Left ventricle myocardium inferior (tissue), 1 donor: Measurements from ENCODE around the gene DMRT3. TPM values are rescaled to one million over a fixed set of nuclear protein-coding genes. Genes with fewer than 3 reads are reported as not detected.

Experiments
- DNase-seq: peaks from one replicate; pipeline ENCODE4 v3.0.0-alpha.2; 2020
- H3K27ac ChIP-seq: fragments of 200-600 bp; replicated peaks from 2 replicates; pipeline ENCODE4 v1.8.0; 2021
- H3K27me3 ChIP-seq: fragments of 200-600 bp; 2 replicates; pipeline ENCODE4 v1.8.0; 2021; ENCODE audit warnings: low read depth
- H3K36me3 ChIP-seq: fragments of 200-600 bp; 2 replicates; pipeline ENCODE4 v1.8.0; 2021
- H3K4me1 ChIP-seq: fragments of 200-600 bp; 2 replicates; pipeline ENCODE4 v1.8.0; 2021
- H3K4me3 ChIP-seq: fragments of 200-600 bp; 2 replicates; pipeline ENCODE4 v1.8.0; 2021; ENCODE audit warnings: mild to moderate bottlenecking, moderate library complexity
- H3K9me3 ChIP-seq: fragments of 200-600 bp; replicated peaks from 2 replicates; pipeline ENCODE4 v1.8.0; 2021
- CTCF ChIP-seq: fragments of 200-600 bp; IDR thresholded peaks from 2 replicates; pipeline ENCODE4 v1.8.0; 2021; ENCODE audit warnings: antibody characterized with exemption, mild to moderate bottlenecking, borderline replicate concordance
- intact Hi-C: fragments of 100-400 bp; cut with micrococcal nuclease; formaldehyde crosslinking; loops from one replicate; pipeline ENCODE4 v1.11.0; 2022
- total RNA-seq: library from RNA; stranded (reverse); fragmentation: NEBNext Ultra II Directional; extraction: Animal tissue kit (Norgen Biotek cat#: 25700); gene quantifications from one replicate; pipeline ENCODE4 v1.2.1, GENCODE V29; 2021
- donor health status: DM: no; HTN: yes; CAD: no; lungs with severe emphysema.

The DMRT3 gene
- total RNA-seq, 1 donor from 2014 or later: not detected

- DNase-seq: no peak
- intact Hi-C loops: no loop called here
- no peak overlapping the region for H3K27ac ChIP-seq
- H3K4me1 ChIP-seq: peaks cover 52% of the 10 kb centered on the region
- H3K36me3 ChIP-seq: no peaks in the 10 kb centered on the region
- H3K9me3 ChIP-seq: no peaks in the 10 kb centered on the region
- H3K27me3 ChIP-seq: peaks cover 100% of the 10 kb centered on the region
- no peak for TF ChIP-seq CTCF
- H3K4me3 ChIP-seq: peak overlapping the region; percentile 60
Measured at GRCh38 chr9:972501-973294, 3.8 kb upstream of the DMRT3 start.

GRCh38 chr9:973295-973834 lies 3.1 kb upstream of the DMRT3 start:
- H3K27me3 ChIP-seq: peaks cover 100% of the 10 kb centered on the region
- no peak for DNase-seq
- intact Hi-C loops: no loop called here
- H3K27ac ChIP-seq: no peak overlapping the region
- no peak overlapping the region for H3K4me3 ChIP-seq
- H3K9me3 ChIP-seq: no peaks in the 10 kb centered on the region
- H3K36me3 ChIP-seq: no peaks in the 10 kb centered on the region
- TF ChIP-seq CTCF: no peak
- H3K4me1 ChIP-seq: peaks cover 52% of the 10 kb centered on the region

- Histone ChIP-seq H3K27me3 (peaks cover 100% of the 10 kb centered on the region), H3K4me1 (peaks cover 52% of the 10 kb centered on the region), H3K4me3 (no peak overlapping the region), H3K27ac (no peak overlapping the region), H3K36me3 (no peaks in the 10 kb centered on the region), H3K9me3 (no peaks in the 10 kb centered on the region)
- no peak for DNase-seq
- no peak for TF ChIP-seq CTCF
- intact Hi-C loops: no loop called here
Measured at GRCh38 chr9:974031-974995, 2.1 kb upstream of the DMRT3 start.

GRCh38 chr9:974996-975739 lies 1.3 kb upstream of the DMRT3 start:
- no peak for TF ChIP-seq CTCF
- peaks cover 43% of the 10 kb centered on the region for H3K4me1 ChIP-seq
- H3K4me3 ChIP-seq: no peak overlapping the region
- no peak overlapping the region for H3K27ac ChIP-seq
- no peaks in the 10 kb centered on the region for H3K36me3 ChIP-seq
- intact Hi-C loops: no loop called here
- peaks cover 100% of the 10 kb centered on the region for H3K27me3 ChIP-seq
- no peaks in the 10 kb centered on the region for H3K9me3 ChIP-seq
- DNase-seq: no peak

- TF ChIP-seq CTCF: no peak
- Histone ChIP-seq H3K36me3 (no peaks in the 10 kb centered on the region), H3K27me3 (peaks cover 100% of the 10 kb centered on the region), H3K27ac (no peak overlapping the region), H3K4me1 (peaks cover 37% of the 10 kb centered on the region), H3K4me3 (no peak overlapping the region), H3K9me3 (no peaks in the 10 kb centered on the region)
- intact Hi-C loops: no loop called here
- no peak for DNase-seq
Measured at GRCh38 chr9:975740-976257, 656 bp upstream of the DMRT3 start.
